Measurements from ENCODE around the gene ST8SIA2. TPM values are rescaled to one million over a fixed set of nuclear protein-coding genes. Genes with fewer than 3 reads are reported as not detected.

The ST8SIA2 gene
- polyA plus RNA-seq, 3 donors = not detected

GRCh38 chr15:92468991-92469390, 75.3 kb downstream of the ST8SIA2 start:
- Mint-ChIP-seq H3K27me3 (ENCODE audit: low read depth in 3 of 3) (peaks cover 1 to 13% (median 2%) of the 10 kb centered on the region in 3 donors), H3K9me3 (peaks cover 0 to 2% (median 0%) of the 10 kb centered on the region in 7 donors), H3K27ac (no peak overlapping the region), H3K4me3 (no peak overlapping the region), H3K36me3 (no peaks in the 10 kb centered on the region), H3K4me1 (no peaks in the 10 kb centered on the region)
- no peaks in the 10 kb centered on the region for H3K79me2 ChIP-seq (ENCODE audit: insufficient read depth, low read length)
- TF ChIP-seq CTCF (IDR thresholded peaks at IDR 0.05) = no peak
- H3K36me3 ChIP-seq (replicated peaks in 1 of 2; ENCODE audit: control insufficient read depth in 1 of 2, insufficient read depth in 2 of 2, low read length in 2 of 2) = no peaks in the 10 kb centered on the region
- H3K4me1 ChIP-seq (ENCODE audit: control insufficient read depth in 1 of 2, insufficient read depth in 2 of 2, low read length in 2 of 2) = no peaks in the 10 kb centered on the region
- no peak overlapping the region for H3K4me3 ChIP-seq (replicated peaks in 1 of 3; ENCODE audit: low read depth in 2 of 3, low read length in 3 of 3)
- H4K20me1 ChIP-seq (ENCODE audit: insufficient read depth, low read length) = no peaks in the 10 kb centered on the region
- no peak for DNase-seq
- WGBS (ENCODE audit: insufficient coverage) = no CpG with 5 or more reads among the region's 3 CpGs
- H3K27ac ChIP-seq (ENCODE audit: low read depth in 1 of 2, low read length in 2 of 2) = no peak overlapping the region
- no peaks in the 10 kb centered on the region for H3K9me3 ChIP-seq (replicated peaks in 1 of 2; ENCODE audit: control insufficient read depth in 1 of 2, insufficient read depth in 1 of 2, low read length in 2 of 2)
- H2AFZ ChIP-seq (ENCODE audit: insufficient read depth, low read depth, low read length, poor library complexity, severe bottlenecking) = no peak overlapping the region
- H3K27me3 ChIP-seq (ENCODE audit: control insufficient read depth in 2 of 2, insufficient read depth in 2 of 2, low read length in 2 of 2) = no peaks in the 10 kb centered on the region
- H3K4me2 ChIP-seq (replicated peaks; ENCODE audit: extremely low read depth, low read length, poor library complexity, severe bottlenecking) = no peak overlapping the region
- H3K9ac ChIP-seq (ENCODE audit: insufficient read depth, low read length, poor library complexity, severe bottlenecking) = no peak overlapping the region
- intact Hi-C loops (cut with micrococcal nuclease) = no loop called here

GRCh38 chr15:92471288-92471687, 77.6 kb downstream of the ST8SIA2 start:
- H3K9me3 Mint-ChIP-seq = peaks cover 0 to 3% (median 0%) of the 10 kb centered on the region in 7 donors
- H3K27ac Mint-ChIP-seq = no peak overlapping the region
- Histone ChIP-seq H3K36me3 (replicated peaks in 1 of 2; ENCODE audit: control insufficient read depth in 1 of 2, insufficient read depth in 2 of 2, low read length in 2 of 2) (no peaks in the 10 kb centered on the region), H3K4me1 (ENCODE audit: control insufficient read depth in 1 of 2, insufficient read depth in 2 of 2, low read length in 2 of 2) (no peaks in the 10 kb centered on the region), H3K4me2 (replicated peaks; ENCODE audit: extremely low read depth, low read length, poor library complexity, severe bottlenecking) (no peak overlapping the region), H3K79me2 (ENCODE audit: insufficient read depth, low read length) (no peaks in the 10 kb centered on the region), H3K27ac (ENCODE audit: low read depth in 1 of 2, low read length in 2 of 2) (no peak overlapping the region), H3K9ac (ENCODE audit: insufficient read depth, low read length, poor library complexity, severe bottlenecking) (no peak overlapping the region), H3K4me3 (replicated peaks in 1 of 3; ENCODE audit: low read depth in 2 of 3, low read length in 3 of 3) (no peak overlapping the region), H3K27me3 (ENCODE audit: control insufficient read depth in 2 of 2, insufficient read depth in 2 of 2, low read length in 2 of 2) (no peaks in the 10 kb centered on the region), H4K20me1 (ENCODE audit: insufficient read depth, low read length) (no peaks in the 10 kb centered on the region), H2AFZ (ENCODE audit: insufficient read depth, low read depth, low read length, poor library complexity, severe bottlenecking) (no peak overlapping the region), H3K9me3 (replicated peaks in 1 of 2; ENCODE audit: control insufficient read depth in 1 of 2, insufficient read depth in 1 of 2, low read length in 2 of 2) (no peaks in the 10 kb centered on the region)
- no peaks in the 10 kb centered on the region for H3K4me1 Mint-ChIP-seq
- intact Hi-C loops (cut with micrococcal nuclease) = no loop called here
- no peak overlapping the region for H3K4me3 Mint-ChIP-seq
- H3K36me3 Mint-ChIP-seq = no peaks in the 10 kb centered on the region
- peaks cover 1 to 16% (median 2%) of the 10 kb centered on the region in 3 donors for H3K27me3 Mint-ChIP-seq (ENCODE audit: low read depth in 3 of 3)
- DNase-seq = no peak
- TF ChIP-seq CTCF (IDR thresholded peaks at IDR 0.05) = no peak

Data from CD14-positive monocyte (primary cell).